ENCODE results near the gene SETD6. TPM values are rescaled to one million over a fixed set of nuclear protein-coding genes. Genes with fewer than 3 reads are reported as not detected.

Gene SETD6
- total RNA-seq, 3 donors from 2014 or later, result 12.8 to 17.5 (median 14.2) TPM

GRCh38 chr16:58503166-58503862 lies 12.0 kb upstream of the SETD6 start:
- Histone ChIP-seq H3K4me3 (no peak overlapping the region), H3K4me1 (ENCODE audit: low read depth) (peaks cover 13% of the 10 kb centered on the region), H3K9me3 (no peaks in the 10 kb centered on the region), H3K36me3 (ENCODE audit: low read depth) (no peaks in the 10 kb centered on the region)
- no peak for DNase-seq
- intact Hi-C loops (cut with DNase I, micrococcal nuclease), result no loop called here
- no peak for ATAC-seq
- no peak for TF ChIP-seq CTCF (IDR thresholded peaks at IDR 0.05)

- TF ChIP-seq CTCF (IDR thresholded peaks at IDR 0.05), result no peak
- intact Hi-C loops (cut with DNase I, micrococcal nuclease), result no loop called here
- H3K4me3 ChIP-seq, result no peak overlapping the region
- peaks cover 13% of the 10 kb centered on the region for H3K4me1 ChIP-seq (ENCODE audit: low read depth)
- ATAC-seq (no peak), DNase-seq (no peak)
- no peaks in the 10 kb centered on the region for H3K9me3 ChIP-seq
- H3K36me3 ChIP-seq (ENCODE audit: low read depth), result no peaks in the 10 kb centered on the region
These were observed 11.2 kb upstream of the SETD6 start for GRCh38 chr16:58503863-58504688.

- ATAC-seq, result no peak
- Histone ChIP-seq H3K9me3 (no peaks in the 10 kb centered on the region), H3K4me1 (ENCODE audit: low read depth) (peaks cover 2% of the 10 kb centered on the region), H3K36me3 (ENCODE audit: low read depth) (no peaks in the 10 kb centered on the region), H3K4me3 (no peak overlapping the region)
- no peak for TF ChIP-seq CTCF (IDR thresholded peaks at IDR 0.05)
- no peak for DNase-seq
- intact Hi-C loops (cut with DNase I, micrococcal nuclease), result no loop called here
These were observed 8.8 kb upstream of the SETD6 start for GRCh38 chr16:58506241-58507194.

GRCh38 chr16:58507195-58507962 lies 7.9 kb upstream of the SETD6 start:
- Histone ChIP-seq H3K9me3 (no peaks in the 10 kb centered on the region), H3K4me1 (ENCODE audit: low read depth) (no peaks in the 10 kb centered on the region), H3K4me3 (no peak overlapping the region), H3K36me3 (ENCODE audit: low read depth) (no peaks in the 10 kb centered on the region)
- ATAC-seq (no peak), DNase-seq (no peak)
- intact Hi-C loops (cut with DNase I, micrococcal nuclease), result no loop called here
- TF ChIP-seq CTCF (IDR thresholded peaks at IDR 0.05), result no peak

Data from mucosa of descending colon (tissue), 3 donors.